Measurements from ENCODE around the gene KRTAP1-1.
A peak's percentile ranks its signal among the peaks of the same experiment; 100 is the strongest.
"Not testable (repeated sequence)": the region's sequence is repeated elsewhere in the genome, so short reads cannot be mapped to it uniquely, and the experiment has no call there.

Gene KRTAP1-1

DNA sequence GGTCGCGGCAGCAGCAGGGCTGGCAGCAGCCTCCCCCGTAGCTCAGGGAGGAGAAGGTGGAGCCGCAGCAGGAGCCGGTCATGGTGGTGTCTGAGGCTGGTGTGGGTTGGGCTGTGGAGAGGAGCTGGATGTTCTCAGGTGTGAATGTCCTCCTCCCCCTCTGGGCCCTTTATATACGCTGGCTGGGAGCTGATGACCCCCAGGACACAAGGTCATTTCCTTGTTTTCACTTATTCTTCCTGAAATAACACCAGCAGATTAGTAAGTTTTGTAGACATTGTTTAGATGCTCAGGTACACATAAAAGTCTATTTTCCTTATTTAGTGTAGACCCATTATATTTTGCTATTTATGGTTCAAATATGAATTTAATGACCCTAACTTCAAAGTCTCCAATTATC, 13.9 kb upstream of the KRTAP1-1 start, which contains the start of gene KRTAP2-2:
Gene KRTAP2-2, minus strand, starts transcription at position 101 of the 400 bp plus-strand sequence. Its CDS starts 19 bp downstream, at position 82.
- DNase-seq (ENCODE audit: low spot score): not testable (repeated sequence)

DNA sequence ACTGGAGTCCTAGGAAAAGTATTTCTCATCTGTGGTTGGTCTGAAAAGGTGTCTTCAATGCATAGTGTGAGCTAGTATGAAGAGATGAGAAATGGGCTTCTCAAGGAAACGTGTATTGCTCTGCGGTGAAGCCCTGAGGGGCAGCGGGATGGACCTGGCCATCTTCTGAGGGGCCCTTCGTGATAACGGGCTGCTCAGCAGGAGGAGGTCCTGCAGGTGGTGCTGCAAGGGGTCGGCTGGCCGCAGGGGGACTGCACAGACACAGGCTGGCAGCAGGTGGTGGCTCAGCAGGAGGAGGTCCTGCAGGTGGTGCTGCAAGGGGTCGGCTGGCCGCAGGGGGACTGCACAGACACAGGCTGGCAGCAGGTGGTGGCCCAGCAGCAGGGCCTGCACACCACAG, 13.3 kb upstream of the KRTAP1-1 start:
- not testable (repeated sequence) for DNase-seq (ENCODE audit: low spot score)

DNA sequence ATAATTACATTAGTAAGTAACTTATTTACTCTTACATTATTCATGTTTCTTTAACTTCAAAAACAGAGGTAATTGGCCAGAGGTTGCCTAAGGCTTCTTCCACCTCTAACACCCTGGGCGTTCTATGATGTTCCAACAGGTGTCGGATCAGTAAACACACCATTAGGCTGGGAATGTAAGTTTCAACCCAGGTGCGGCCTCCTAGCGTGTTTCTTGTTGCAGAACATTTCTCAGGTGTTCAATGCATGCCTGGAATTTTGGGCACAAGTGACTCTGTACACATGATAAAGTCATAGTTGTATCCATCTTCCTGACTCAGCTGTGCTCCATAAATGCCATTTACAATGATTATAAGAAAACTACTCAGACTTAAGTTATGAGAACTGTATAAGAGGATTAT, 12.8 kb upstream of the KRTAP1-1 start:
- no peak for DNase-seq (ENCODE audit: low spot score)

DNA sequence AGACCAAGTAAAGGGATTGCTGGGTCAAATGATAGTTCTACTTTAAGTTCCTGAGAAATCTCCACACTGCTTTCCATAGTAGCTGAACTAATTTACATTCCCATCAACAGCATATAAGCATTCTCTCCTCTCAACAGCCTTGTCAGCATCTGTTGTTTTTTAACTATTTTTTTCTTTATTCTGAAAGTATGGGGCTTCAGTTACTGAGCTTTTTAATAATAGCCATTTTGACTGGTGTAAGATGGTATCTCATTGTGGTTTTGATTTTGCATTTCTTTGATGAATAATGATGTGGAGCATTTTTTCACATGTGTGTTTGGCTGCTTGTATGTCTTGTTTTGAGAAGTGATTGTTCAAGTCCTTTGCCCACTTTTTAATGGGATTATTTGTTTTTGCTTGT, 11.3 kb upstream of the KRTAP1-1 start:
- no peak for DNase-seq (ENCODE audit: low spot score)

DNA sequence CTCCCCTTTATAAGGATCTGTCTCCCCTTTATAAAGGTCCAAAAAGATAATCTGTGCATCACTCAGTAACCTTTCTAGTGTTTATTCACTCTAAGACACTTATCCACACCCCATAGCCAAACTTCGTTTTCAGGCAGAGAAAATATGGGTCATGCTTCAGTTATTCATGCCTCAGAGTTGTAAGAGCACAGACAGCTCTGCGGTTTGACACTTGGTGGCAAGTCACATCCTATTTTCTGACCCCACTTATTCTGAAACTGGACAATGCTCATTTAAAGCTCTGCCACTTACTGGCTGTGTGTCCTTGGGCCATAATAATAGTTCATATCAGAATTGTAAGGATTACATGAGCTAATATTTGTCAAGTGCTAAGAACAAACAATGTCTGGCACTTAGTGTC, 7.9 kb upstream of the KRTAP1-1 start:
- peak; percentile 69 for DNase-seq (ENCODE audit: low spot score)

DNA sequence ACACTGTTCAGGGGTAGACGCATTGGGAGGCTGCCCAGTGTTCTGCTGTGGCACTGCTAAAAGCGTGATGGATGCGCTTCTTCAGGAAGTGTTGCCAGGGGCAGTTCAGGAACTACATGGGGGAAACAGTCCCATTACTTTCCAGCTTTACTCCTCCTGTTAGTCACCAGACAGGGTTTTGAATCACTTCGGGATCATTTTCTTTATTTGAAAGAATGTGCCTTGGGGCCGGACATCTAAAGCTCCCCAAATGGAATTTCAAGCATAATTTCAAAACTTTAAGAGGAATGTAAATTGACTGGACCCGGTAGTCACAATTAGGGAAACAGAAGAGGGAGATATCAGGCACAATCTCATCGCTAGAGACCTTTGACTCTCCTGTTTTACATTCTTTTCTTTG, 7.2 kb upstream of the KRTAP1-1 start:
- DNase-seq (ENCODE audit: low spot score): peak; percentile 74

DNA sequence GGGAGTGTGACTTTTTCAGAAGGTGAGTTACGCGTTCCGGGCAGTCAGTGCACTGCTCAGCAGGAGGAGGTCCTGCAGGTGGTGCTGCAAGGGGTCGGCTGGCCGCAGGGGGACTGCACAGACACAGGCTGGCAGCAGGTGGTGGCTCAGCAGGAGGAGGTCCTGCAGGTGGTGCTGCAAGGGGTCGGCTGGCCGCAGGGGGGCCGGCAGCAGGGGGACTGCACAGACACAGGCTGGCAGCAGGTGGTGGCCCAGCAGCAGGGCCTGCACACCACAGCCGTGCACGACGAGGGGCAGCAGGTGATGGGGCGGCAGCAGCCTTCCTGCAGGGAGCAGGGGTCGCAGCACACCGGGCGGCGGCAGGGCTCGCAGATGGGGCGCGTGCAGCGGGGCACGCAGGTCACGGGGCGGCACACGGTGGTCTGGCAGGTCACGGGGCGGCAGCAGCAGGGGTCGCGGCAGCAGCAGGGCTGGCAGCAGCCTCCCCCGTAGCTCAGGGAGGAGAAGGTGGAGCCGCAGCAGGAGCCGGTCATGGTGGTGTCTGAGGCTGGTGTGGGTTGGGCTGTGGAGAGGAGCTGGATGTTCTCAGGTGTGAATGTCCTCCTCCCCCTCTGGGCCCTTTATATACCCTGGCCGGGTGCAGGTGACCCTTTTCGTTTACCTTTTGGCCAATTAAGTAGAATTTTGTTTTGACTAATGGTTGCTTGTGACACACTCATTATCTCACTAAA, 5.7 kb upstream of the KRTAP1-1 start, which contains the start of gene KRTAP2-1:
Gene KRTAP2-1, minus strand, starts transcription at position 582 of the 731 bp plus-strand sequence. Its CDS starts 49 bp downstream, at position 533.
- not testable (repeated sequence) for DNase-seq (ENCODE audit: low spot score)

DNA sequence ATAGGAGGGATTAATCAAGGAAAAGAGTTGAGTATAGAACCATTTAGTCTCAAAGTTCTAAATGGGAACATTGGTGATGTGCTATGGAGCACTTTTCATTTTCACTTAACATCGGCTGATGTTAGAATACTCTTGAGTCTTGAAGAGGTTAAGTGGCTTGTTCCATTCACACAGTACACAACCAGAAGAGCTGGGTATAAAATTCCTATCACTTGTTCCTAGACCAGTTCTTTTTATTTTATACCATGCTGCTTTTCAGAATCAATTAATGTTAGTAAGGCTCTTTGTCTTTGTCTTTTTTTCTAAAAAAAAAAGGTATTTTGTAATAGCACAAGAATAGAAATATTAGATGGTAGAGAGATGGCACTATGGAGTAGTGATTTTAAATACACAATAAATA, 1.7 kb upstream of the KRTAP1-1 start:
- DNase-seq (ENCODE audit: low spot score): no peak

DNA sequence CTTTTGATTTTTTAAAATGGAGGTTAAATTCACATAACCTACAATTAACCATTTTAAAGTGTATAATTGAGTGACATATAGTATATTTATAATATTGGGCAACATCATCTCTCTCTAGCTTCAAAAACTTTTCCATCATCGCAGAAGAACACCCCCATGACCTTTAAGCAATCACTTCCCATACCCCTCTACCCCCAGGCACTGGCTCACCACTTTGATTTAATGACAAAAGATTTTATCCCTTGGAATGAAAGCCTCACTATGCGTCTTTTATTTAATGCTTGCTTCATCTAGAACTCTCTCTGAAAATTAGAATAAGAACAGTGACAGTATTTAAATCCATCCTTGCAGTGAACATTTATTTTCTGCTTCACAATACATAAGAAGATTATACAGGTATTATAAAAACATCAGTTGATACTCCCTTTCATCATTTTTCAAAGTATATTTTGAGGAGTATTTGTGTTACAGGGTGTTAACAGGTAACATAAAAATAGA, 3.3 kb downstream of the KRTAP1-1 start:
- no peak for DNase-seq (ENCODE audit: low spot score)

DNA sequence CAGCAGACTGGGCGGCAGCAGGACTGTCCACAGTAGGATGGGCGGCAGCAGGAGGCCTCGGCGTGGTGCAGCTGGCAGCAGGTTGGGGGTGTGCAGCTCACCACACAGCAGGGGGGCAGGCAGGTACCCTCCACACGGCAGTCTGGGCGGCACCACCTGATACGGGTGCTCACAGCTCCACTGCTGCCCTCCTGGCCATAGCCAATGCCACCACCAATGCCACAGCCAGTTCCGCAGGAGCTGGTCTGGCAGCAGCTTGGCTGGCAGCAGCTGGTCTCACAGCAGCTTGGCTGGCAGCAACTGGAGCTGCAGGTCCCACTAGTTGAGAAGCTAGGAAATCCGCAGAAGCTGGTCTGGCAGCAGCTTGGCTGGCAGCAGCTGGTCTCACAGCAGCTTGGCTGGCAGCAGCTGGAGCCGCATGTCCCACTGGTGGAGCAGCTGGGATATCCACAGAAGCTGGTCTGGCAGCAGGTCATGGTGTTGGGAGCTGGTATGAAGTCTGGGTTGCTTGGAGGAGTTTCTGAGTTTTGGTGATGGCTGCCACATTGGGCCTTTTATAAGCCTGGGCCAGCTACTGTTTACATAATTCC, 6.8 kb downstream of the KRTAP1-1 start, which contains the start of gene KRTAP1-3:
Gene KRTAP1-3, minus strand, starts transcription at position 529 of the 590 bp plus-strand sequence. Its CDS starts 53 bp downstream, at position 476.
- not testable (repeated sequence) for DNase-seq (ENCODE audit: low spot score)

DNA sequence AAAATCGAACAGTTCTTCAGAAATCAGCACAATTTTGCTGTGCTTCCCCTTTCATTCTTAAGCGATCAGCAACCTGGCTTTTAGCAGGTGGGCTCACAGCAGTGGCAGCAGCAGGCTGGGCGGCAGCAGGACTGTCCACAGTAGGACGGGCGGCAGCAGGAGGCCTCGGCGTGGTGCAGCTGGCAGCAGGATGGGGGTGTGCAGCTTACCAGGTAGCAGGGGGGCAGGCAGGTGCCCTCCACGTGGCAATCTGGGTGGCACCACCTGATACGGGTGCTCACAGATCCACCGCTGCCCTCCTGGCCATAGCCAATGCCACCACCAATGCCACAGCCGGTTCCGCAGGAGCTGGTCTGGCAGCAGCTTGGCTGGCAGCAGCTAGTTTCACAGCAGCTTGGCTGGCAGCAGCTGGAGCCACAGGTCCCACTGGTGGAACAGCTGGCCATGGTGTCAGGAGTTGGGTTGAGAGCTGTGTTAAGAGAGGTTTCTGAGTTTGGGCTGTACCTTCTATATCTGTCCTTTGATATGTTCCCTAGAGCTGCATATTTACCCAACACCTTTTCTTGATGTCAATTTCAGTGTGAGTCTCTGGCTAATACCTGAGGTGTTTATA, 11.5 kb downstream of the KRTAP1-1 start, which contains the start of gene KRTAP1-4:
Gene KRTAP1-4, minus strand, starts transcription at position 563 of the 613 bp plus-strand sequence. Its CDS starts 117 bp downstream, at position 446.
- no peak for DNase-seq (ENCODE audit: low spot score)

DNA sequence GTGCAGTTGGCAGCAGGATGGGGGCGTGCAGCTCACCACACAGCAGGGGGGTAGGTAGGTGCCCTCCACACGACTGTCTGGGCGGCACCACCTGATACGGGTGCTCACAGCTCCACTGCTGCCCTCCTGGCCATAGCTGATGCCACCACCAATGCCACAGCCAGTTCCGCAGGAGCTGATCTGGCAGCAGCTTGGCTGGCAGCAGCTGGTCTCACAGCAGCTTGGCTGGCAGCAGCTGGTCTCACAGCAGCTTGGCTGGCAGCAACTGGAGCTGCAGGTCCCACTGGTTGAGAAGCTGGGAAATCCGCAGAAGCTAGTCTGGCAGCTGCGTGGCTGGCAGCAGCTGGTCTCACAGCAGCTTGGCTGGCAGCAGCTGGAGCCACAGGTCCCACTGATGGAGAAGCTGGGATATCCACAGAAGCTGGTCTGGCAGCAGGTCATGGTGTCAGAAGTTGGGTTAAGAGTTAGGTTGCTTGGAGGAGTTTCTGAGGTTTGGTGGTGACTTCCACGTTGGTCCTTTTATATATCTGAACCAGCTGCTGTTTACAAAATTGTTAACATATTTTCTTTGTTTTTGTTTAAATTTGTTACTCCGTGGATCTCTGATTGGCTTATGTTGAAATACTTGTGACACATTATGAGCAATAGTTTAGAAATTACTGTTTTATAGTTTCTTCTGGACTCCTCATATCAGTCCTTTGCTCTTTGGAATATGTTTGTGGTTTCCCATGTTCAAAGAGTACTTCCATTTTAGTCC, 14.4 kb downstream of the KRTAP1-1 start, which contains the start of gene KRTAP1-5:
Gene KRTAP1-5, minus strand, starts transcription at position 494 of the 757 bp plus-strand sequence. Its CDS starts 53 bp downstream, at position 441.
- peak; percentile 74 for DNase-seq (ENCODE audit: low spot score)

DNA sequence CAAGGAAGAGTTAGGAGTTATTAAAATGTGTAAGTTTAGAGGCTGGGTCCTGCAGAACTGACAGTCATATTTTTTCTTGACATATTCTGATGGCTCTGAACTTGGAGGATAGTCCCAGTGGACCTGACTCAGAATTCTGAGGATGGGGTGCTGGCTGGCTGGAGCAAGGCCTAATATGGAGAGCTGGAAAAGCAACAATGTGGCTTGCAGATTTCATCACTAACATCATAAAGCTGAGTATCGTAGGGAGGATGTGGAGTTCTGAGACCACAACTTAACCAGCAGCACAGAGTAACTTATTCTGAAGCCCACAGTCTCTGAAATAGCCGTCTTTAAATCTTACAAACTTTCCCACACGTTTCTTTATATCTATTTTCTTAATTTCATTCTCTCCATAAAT, 16.6 kb downstream of the KRTAP1-1 start:
- DNase-seq (ENCODE audit: low spot score): no peak

DNA sequence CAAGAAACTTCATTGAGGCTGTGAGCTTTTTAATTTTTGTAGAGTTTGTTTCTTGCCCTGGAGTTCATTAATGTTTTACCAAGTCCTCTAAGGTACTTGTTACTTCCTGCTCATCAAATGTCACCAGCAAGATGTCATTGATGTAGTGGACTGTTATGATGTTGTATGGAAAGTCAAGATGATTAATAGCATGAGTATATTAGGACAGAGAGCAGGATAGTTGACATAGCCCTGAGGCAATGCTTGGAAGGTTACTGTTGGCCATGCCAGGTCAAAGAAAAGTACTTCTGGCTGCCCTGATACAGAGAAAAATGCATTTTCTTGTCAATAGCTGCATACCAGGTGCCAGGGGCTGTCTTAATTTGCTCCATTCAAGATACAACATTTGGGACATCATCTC, 20.9 kb downstream of the KRTAP1-1 start:
- DNase-seq (ENCODE audit: low spot score): no peak

DNA sequence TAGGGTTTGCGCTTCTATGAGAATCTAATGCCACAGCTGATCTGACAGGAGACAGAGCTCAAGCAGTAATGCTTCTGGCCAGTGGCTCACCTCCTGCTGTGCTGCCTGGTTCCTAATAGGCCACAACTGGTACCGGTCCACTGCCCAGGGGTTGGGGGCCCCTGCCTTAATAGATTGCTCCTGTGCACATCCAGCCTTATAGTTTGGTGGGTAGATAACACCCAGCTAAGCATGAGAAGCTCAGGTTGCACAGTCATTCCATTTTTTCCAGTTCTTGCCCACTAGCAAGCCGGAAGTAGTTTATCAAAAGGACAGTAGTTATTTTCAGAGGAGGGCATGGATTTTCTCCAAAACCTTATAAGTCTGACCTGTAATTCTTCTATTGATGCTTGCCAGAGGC, 21.8 kb downstream of the KRTAP1-1 start:
- DNase-seq (ENCODE audit: low spot score): no peak

DNA sequence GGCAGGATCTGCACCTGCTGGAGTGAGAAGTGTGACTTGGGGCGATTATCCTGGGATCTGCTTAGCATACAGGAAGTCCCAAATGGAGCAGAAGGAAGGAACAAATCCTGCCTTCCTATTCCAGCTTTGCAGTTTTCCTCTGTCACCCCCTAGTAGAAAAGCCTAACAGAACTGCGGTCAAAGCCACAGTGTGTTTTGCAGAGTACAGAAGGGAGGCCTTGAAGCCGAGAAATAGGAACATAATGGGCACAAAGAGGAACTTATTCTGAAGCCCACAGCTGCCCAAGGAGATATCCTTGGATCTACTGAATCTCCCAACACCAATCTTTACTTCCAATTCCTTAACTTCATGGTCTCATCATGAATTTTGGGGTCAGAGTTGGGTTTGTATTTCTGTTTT, 22.7 kb downstream of the KRTAP1-1 start:
- DNase-seq (ENCODE audit: low spot score): no peak

DNA sequence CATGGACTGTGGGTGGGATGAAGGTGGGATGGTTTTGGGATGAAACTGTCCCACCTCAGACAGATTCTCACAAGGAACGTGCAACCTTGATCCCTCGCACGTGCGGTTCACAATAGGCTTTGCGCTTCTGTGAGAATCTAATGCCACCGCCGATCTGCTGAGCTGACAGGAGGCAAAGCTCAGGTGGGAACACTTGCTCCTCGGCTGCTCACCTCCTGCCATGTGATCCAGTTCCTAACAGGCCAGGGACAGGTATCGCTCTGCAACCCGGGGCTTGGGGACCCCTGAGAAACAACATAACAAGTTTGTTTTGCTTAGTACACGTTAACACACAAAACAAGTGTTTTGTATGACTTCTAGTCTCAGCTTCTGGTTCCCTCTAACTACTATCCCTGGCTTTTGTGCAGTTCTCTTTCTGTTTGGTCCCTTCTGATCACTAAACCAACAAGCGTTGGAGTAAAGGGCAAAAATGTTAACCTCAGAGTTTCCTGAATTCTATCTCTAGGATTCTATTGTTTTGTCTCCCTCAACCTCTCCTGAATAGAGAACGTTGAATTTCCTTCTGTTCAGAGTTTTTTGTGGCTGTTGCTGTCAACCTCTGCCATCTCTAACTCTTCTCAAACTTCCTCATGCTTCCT, 24.6 kb downstream of the KRTAP1-1 start:
- no peak for DNase-seq (ENCODE audit: low spot score)

DNA sequence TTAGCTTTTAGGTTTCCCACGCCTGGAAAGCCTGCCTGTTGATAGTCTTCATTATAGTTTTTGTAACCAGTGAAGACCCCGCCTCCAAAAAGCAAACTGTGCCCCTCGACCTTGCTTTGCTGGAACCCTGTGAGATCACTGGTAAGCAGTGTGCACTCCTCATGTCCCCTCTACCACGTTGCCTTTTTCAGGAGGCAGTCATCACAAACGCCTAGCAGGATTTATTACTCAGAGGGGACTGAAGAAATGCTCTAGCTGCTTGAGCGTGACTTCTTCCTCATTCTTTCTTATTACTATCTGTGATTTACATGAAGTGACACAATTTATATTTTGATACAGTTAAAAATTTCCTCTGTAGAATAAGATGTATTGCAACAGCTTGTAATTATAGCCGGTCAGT, 25.8 kb downstream of the KRTAP1-1 start:
- no peak for DNase-seq (ENCODE audit: low spot score)

DNA sequence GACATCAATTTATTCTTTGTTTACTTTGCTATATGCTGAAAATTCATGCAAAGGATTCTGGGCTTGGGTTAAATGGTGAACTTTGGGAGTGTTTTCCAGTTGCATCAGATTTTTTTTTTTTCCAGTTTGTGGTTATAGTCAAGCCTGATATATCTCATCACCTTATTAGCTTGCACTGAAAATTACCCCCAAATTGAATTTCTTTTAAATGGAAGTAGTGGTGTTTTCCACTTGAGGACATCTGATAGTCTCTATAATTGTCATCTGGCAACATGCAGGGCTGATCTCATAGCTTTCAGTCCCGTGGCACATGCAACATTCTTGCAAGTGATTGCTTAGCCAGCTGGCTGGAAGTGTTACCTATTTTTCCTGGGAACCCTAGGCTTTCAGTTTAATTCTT, 27.6 kb downstream of the KRTAP1-1 start:
- DNase-seq (ENCODE audit: low spot score): peak; percentile 62

DNA sequence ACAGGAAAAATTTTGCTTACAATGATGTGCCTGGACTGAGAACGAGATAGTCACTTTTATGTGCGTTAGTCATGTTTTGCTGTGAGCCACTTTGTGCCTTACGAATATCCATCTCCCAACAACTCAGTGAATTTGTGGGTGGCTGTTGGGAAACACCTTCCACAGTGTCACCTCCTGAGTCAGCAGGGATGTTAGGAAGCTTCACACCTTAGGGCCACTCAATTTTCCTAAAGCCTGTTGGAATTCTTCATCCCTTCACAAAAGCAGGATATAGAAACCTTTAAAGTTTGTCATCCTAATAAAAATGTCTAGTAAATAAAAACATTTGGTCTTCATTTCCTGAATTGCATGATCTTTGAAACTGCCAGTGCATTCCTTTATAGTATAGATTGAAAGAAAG, 28.1 kb downstream of the KRTAP1-1 start:
- peak; percentile 36 for DNase-seq (ENCODE audit: low spot score)
